ENCODE data around the gene ZCCHC24. TPM values are rescaled to one million over a fixed set of nuclear protein-coding genes. Genes with fewer than 3 reads are reported as not detected.

ZCCHC24 gene
- total RNA-seq, 2 experiments from 2014 or later, result 0.52 to 0.69 TPM

DNA sequence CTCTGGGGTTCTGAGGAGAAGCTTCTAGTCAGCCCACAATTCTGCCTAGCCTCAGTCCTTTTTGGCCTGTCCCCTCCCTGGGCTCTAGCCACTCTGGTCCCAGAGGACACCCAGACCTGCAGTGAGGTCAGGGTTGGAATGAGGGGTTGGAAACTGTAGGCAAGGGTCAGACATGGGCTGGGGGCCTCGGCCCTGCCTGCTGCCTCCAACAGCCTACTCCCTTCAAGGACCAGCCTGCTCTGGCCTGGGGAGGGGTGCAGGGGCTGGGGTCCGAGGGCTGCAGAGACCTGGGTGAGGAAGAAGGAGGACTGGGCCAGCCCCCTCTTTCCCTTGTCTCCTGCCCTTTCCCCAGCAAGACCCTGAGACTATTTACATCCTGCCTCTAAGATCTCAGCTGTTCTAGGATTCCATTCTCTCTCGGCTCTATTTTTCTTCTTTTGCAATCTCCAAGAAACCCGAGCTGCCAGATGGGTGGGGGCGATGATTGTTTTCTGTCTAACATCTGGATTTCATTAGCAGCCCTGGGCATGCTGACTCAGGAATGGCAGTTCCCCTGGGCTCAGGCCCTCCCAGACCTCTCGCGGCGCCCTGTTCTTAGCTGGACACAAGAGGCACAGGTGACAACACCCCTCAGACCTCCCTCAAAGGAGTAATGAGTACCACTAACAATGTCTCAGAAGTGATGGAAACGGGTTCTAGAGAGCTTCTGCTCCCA, 23.1 kb downstream of the ZCCHC24 start:
- no peak for DNase-seq
- H3K27ac Mint-ChIP-seq, result no peak overlapping the region
- intact Hi-C loops (cut with micrococcal nuclease), result no loop called here
- no peaks in the 10 kb centered on the region for H3K9me3 Mint-ChIP-seq
- no peaks in the 10 kb centered on the region for H3K36me3 Mint-ChIP-seq (ENCODE audit: low read depth)
- H3K4me1 Mint-ChIP-seq (ENCODE audit: low read depth), result no peaks in the 10 kb centered on the region
- H3K4me3 Mint-ChIP-seq, result no peak overlapping the region
- CTCF ChIA-PET, result interaction anchor here (0.6 to 1.0 kb wide), 2 partner anchors 21 to 45 kb away, joined by 3 to 5 read pairs; no protein-coding TSS in a partner anchor
- H3K27me3 Mint-ChIP-seq (ENCODE audit: low read depth), result no peaks in the 10 kb centered on the region

DNA sequence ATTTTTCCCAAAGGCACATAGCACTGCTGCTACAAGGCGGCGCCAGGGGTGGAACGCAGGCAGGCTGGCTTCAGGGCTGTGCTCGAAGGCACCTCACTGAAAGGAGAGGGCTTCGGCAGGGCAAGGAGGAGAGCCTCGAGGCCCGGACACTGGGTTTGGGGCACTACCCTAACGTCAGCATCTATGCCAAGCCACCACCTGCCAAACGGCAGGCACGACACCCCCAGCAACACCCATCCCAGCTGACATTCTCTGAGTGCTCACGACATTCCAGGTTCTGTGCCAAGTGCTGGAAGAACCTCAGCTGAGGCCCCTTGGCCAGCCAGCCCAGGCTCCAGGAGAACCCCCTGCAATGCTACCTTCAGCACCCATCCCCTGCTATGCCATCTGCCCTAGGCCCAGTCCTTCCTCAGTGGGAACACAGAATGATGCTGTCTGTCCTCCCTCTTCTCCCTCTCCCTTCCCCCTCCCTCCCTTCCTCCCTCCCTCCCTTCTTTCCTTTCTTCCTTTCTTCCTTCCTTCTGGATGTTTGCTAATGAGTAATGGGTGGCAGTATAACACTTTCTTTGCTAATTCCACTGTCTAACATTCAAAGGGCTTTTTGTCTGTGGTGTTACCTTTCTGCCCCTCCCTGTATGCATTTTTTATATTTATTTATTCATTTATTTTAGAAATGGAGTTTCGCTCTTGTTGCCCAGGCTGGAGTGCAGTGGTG, 24.3 kb downstream of the ZCCHC24 start:
- intact Hi-C loops (cut with micrococcal nuclease), result no loop called here
- H3K36me3 Mint-ChIP-seq (ENCODE audit: low read depth), result no peaks in the 10 kb centered on the region
- no peaks in the 10 kb centered on the region for H3K9me3 Mint-ChIP-seq
- no peak for DNase-seq
- CTCF ChIA-PET, result no interaction called here
- no peak overlapping the region for H3K27ac Mint-ChIP-seq
- no peaks in the 10 kb centered on the region for H3K4me1 Mint-ChIP-seq (ENCODE audit: low read depth)
- no peaks in the 10 kb centered on the region for H3K27me3 Mint-ChIP-seq (ENCODE audit: low read depth)
- H3K4me3 Mint-ChIP-seq, result no peak overlapping the region

DNA sequence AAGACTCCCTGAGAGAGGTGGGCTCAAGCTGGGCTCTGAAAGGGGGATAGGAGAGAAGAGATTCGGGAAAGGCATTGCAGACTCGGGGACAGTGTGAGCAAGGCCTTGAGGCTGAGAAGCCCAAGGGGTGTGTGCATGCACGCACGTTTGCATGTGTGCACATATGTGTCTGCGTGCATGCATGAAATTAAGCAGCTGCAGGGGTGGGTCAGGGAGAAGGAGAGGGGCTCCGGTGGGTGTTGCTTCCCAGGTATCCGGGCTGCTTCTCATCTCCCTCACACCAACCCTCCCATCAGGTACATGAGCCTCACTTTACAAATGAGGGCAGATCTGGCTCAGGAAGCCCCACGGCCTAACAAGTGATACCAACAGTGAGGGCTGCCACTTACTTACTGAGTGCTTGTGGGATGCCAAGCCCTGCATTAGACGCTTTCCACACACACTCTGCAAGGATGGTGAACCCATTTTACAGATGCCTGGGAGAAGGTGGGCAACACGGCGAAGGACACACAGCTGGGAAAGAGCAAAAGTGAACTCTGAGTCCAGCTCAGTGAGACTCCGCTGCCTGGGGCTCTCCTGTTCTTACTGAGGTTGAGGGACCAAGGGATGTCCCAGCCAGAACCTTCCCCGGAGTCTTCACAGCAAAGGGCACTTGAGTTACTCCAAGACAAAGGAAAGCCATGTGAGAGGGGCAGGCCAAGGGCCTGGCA, 26.4 kb downstream of the ZCCHC24 start:
- H3K4me1 Mint-ChIP-seq (ENCODE audit: low read depth), result no peaks in the 10 kb centered on the region
- H3K9me3 Mint-ChIP-seq, result no peaks in the 10 kb centered on the region
- no peaks in the 10 kb centered on the region for H3K27me3 Mint-ChIP-seq (ENCODE audit: low read depth)
- CTCF ChIA-PET, result no interaction called here
- no peak overlapping the region for H3K27ac Mint-ChIP-seq
- intact Hi-C loops (cut with micrococcal nuclease), result no loop called here
- H3K4me3 Mint-ChIP-seq, result no peak overlapping the region
- no peak for DNase-seq
- no peaks in the 10 kb centered on the region for H3K36me3 Mint-ChIP-seq (ENCODE audit: low read depth)

DNA sequence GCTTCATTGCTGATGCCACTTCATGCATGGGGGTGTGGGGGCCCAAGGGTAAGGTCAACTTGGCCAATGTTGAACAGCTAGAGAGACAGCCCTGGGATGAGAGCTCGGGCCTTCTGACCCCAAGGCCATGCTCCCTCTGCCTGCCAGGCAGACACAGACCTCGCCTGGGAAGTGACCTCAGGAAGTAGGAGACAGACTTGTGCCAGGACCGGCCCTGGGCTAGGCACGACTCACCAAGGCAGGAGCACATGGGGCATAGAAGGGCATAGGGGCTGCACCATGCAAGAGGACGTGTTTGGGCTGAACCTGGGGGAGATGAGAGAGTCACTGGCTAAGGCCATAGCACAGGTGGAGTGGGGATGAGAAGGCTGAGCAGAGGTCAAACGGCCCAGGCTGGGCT, 27.1 kb downstream of the ZCCHC24 start:
- CTCF ChIA-PET, result no interaction called here
- H3K4me3 Mint-ChIP-seq, result no peak overlapping the region
- no peaks in the 10 kb centered on the region for H3K27me3 Mint-ChIP-seq (ENCODE audit: low read depth)
- H3K4me1 Mint-ChIP-seq (ENCODE audit: low read depth), result no peaks in the 10 kb centered on the region
- no peak overlapping the region for H3K27ac Mint-ChIP-seq
- no peaks in the 10 kb centered on the region for H3K9me3 Mint-ChIP-seq
- H3K36me3 Mint-ChIP-seq (ENCODE audit: low read depth), result no peaks in the 10 kb centered on the region
- intact Hi-C loops (cut with micrococcal nuclease), result no loop called here
- DNase-seq, result no peak

DNA sequence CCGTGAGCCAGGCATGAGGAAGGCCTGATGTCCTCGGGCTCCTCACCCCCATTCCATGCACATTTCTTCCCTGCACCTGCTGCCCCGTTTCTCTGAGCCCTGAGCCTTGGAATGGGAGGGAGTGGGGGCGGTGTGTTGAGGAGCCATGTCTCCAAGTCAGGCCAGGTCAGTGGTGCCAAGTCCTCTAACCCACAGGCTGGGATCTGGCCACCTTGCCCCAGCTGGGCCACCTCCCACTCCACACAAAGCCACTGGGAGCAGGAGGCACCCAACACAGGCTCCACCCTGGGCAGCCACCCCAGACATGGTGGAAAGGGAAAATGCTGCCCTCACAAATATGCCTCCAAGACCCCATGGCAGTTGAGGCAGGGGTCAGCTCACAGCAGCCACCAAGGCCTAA, 27.7 kb downstream of the ZCCHC24 start:
- H3K36me3 Mint-ChIP-seq (ENCODE audit: low read depth), result no peaks in the 10 kb centered on the region
- H3K9me3 Mint-ChIP-seq, result no peaks in the 10 kb centered on the region
- no peaks in the 10 kb centered on the region for H3K4me1 Mint-ChIP-seq (ENCODE audit: low read depth)
- no peak overlapping the region for H3K27ac Mint-ChIP-seq
- intact Hi-C loops (cut with micrococcal nuclease), result no loop called here
- H3K4me3 Mint-ChIP-seq, result no peak overlapping the region
- no peaks in the 10 kb centered on the region for H3K27me3 Mint-ChIP-seq (ENCODE audit: low read depth)
- CTCF ChIA-PET, result no interaction called here
- no peak for DNase-seq

DNA sequence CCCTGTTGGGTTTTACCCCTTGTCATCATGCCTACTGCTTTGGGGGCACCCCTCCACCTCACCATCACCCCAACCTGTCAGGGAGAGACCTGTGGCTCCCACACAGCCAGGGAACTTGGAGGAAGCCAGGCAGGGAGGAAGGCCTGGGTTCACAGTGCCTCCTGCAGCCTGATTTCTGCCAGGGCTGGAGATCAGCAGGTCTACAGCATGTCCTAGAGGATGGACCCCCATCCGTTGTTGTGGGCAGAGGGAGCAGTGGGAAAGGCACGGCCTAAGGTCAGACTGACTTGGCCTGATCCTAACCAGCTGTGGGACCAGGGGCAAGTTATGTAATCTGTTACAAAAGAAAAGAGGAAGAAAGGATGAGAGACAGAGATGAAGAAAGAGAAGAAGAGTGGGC, 28.2 kb downstream of the ZCCHC24 start:
- CTCF ChIA-PET, result no interaction called here
- no peak overlapping the region for H3K4me3 Mint-ChIP-seq

DNA sequence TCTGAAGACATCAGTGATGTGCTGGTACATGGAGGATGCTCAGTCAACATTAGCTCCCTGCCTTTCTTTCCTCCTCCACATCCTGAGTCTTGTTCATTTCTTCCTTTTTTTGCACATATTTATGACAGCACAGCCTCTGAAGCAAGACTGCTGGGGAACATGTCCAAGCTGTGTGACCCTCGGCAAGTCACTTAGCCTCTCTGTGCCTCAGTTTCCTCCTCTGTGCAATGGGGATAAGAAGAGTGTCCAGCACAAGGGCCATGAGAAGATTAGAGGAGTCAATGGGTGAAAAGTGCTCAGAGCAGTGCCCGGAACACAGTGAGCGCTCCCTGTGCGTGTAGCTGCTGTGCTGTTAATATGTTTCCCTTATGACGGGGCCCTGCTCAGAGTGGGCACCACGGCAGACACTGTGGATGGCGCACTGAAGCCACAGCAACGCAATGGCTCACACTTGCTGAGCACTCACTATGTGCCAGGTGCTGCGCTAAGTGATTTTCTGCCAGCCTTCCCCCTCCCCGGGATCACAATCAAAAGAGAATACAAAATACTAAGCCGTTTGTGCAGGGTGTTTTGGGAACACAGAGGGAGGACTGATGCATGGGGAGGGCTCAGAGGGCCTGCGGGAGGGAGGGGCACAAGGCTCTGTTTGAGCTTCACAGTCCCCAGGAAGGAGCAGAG, 28.7 kb downstream of the ZCCHC24 start:
- H3K27me3 Mint-ChIP-seq (ENCODE audit: low read depth), result no peaks in the 10 kb centered on the region
- DNase-seq, result no peak
- H3K4me1 Mint-ChIP-seq (ENCODE audit: low read depth), result no peaks in the 10 kb centered on the region
- CTCF ChIA-PET, result interaction anchor here (1.5 kb wide), 1 partner anchor 42 kb away, joined by 8 read pairs; no protein-coding TSS in a partner anchor
- H3K4me3 Mint-ChIP-seq, result no peak overlapping the region
- no peaks in the 10 kb centered on the region for H3K36me3 Mint-ChIP-seq (ENCODE audit: low read depth)
- no peak overlapping the region for H3K27ac Mint-ChIP-seq
- H3K9me3 Mint-ChIP-seq, result no peaks in the 10 kb centered on the region
- intact Hi-C loops (cut with micrococcal nuclease), result no loop called here

More for the DNA sequence above, 28.2 kb downstream of the ZCCHC24 start:
- Mint-ChIP-seq H3K4me1 (ENCODE audit: low read depth) (no peaks in the 10 kb centered on the region), H3K9me3 (no peaks in the 10 kb centered on the region), H3K27me3 (ENCODE audit: low read depth) (no peaks in the 10 kb centered on the region), H3K36me3 (ENCODE audit: low read depth) (no peaks in the 10 kb centered on the region), H3K27ac (no peak overlapping the region)
- intact Hi-C loops (cut with micrococcal nuclease), result no loop called here
- no peak for DNase-seq

DNA sequence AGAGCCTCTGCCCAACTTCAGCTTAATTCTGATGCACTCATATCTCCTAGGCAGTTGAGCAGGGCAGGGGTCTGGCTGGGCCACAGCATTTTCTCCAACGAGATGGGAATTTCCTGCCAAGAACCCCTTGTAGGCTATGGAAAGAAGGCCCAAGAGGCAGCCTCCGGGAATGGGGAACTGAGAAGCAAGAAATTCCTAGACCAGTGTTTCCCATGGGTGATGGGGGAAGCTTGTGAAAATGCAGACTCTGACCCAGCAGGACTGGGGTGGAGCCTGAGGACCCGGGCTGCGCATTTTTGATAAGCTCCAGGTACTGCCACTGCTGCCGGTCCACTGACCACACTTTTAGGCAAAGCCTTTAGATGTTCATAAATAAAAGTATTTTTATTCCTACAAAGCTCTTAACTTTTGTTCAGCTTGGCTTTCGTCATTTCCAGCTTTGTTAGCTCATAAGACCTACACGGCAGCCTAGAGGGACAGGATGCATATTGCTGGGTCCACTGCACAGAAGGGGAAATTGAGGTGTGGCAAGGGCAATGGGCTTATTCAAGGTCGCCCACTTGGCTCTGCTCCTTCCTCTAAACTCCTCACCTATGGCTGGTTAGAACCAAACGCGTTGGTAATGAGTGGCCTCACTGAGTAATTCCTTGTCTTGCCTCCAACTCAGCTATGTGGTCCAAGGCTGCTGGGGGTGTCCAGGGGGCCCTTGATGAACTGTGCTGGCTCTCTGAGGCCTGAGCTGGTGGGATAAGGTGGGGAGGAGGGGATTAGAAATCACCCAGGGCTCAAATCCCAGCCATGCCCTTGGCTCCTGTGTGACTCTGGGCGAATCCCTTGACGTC, 29.5 kb downstream of the ZCCHC24 start:
- no peaks in the 10 kb centered on the region for H3K4me1 Mint-ChIP-seq (ENCODE audit: low read depth)
- intact Hi-C loops (cut with micrococcal nuclease), result no loop called here
- no peak overlapping the region for H3K27ac Mint-ChIP-seq
- no peak for DNase-seq
- no peaks in the 10 kb centered on the region for H3K9me3 Mint-ChIP-seq
- H3K36me3 Mint-ChIP-seq (ENCODE audit: low read depth), result no peaks in the 10 kb centered on the region
- H3K4me3 Mint-ChIP-seq, result no peak overlapping the region
- no peaks in the 10 kb centered on the region for H3K27me3 Mint-ChIP-seq (ENCODE audit: low read depth)
- CTCF ChIA-PET, result interaction anchor here (0.5 to 1.5 kb wide), 3 partner anchors 41 to 589 kb away, joined by 3 to 8 read pairs (median 4); no protein-coding TSS in a partner anchor

DNA sequence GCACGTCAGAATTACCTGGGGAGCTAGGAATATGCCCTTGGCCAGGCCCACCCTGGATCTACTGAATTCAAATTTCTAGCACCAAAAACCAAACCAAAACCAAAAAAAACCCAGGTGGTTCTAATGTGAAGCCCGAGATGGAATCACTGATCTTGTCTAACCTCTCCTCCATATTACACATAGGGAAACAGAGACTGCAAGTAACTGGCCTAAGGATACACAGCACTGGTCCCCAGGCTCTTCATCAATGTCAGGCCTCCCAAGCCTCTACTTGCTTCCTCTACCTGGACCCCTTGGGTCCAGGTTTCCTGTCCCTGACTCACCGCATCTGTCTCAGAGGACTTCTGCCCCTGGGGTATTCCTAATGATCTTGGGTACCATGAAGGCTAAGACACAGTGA, 30.7 kb downstream of the ZCCHC24 start:
- intact Hi-C loops (cut with micrococcal nuclease), result no loop called here
- CTCF ChIA-PET, result no interaction called here
- Mint-ChIP-seq H3K4me3 (no peak overlapping the region), H3K27me3 (ENCODE audit: low read depth) (no peaks in the 10 kb centered on the region), H3K36me3 (ENCODE audit: low read depth) (no peaks in the 10 kb centered on the region), H3K9me3 (no peaks in the 10 kb centered on the region), H3K4me1 (ENCODE audit: low read depth) (no peaks in the 10 kb centered on the region), H3K27ac (no peak overlapping the region)
- DNase-seq, result no peak

DNA sequence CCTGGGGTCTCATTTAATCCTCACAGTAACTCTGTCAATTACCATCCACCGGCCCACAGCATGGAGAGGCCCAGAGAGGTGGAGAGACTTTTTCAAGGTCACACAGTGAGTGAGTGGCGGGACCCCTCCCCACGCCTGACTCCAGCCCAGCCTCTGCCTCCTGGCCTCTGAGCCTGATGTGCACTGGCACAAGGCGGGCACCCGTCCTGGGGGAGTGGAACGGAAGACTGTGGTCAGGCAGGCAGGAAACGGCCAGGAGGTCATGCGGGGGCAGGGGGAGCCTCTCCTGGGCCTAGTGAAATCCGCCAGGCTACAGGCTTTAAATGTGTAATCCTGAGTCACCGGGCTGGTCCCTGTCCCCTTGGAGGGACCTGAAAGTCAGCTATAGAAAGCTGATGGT, 32.2 kb downstream of the ZCCHC24 start:
- CTCF ChIA-PET, result no interaction called here
- H3K27me3 Mint-ChIP-seq (ENCODE audit: low read depth), result no peaks in the 10 kb centered on the region
- H3K4me3 Mint-ChIP-seq, result no peak overlapping the region
- no peaks in the 10 kb centered on the region for H3K9me3 Mint-ChIP-seq
- H3K4me1 Mint-ChIP-seq (ENCODE audit: low read depth), result no peaks in the 10 kb centered on the region
- DNase-seq, result no peak
- intact Hi-C loops (cut with micrococcal nuclease), result no loop called here
- H3K36me3 Mint-ChIP-seq (ENCODE audit: low read depth), result no peaks in the 10 kb centered on the region
- H3K27ac Mint-ChIP-seq, result no peak overlapping the region

DNA sequence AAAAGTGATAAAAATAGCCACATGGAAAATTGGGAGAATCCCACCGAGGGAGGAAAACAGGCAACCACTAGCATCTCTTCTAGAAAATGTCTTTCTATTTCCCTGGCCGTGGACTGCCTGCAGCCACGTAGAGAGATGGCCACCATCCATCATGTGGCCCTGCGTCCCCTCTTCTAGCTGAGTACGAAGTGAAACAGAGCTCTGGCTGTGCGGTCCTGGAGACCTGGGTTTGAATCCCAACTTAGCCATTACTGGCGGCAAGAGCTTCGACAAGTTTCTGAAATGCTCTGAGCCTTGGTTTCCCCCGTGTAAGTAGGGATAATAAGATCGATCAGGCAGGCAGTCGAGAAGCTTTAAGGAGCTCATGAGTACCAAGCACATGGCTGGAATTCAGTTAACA, 32.9 kb downstream of the ZCCHC24 start:
- no peaks in the 10 kb centered on the region for H3K27me3 Mint-ChIP-seq (ENCODE audit: low read depth)
- no peaks in the 10 kb centered on the region for H3K9me3 Mint-ChIP-seq
- CTCF ChIA-PET, result interaction anchor here (0.6 kb wide), 1 partner anchor 94 kb away, joined by 3 read pairs; no protein-coding TSS in a partner anchor

More for the DNA sequence above, 32.9 kb downstream of the ZCCHC24 start:
- Mint-ChIP-seq H3K27ac (no peak overlapping the region), H3K4me1 (ENCODE audit: low read depth) (no peaks in the 10 kb centered on the region), H3K4me3 (no peak overlapping the region), H3K36me3 (ENCODE audit: low read depth) (no peaks in the 10 kb centered on the region)
- intact Hi-C loops (cut with micrococcal nuclease), result no loop called here
- DNase-seq, result no peak

All from activated naive CD4-positive, alpha-beta T cell treated with anti-CD3 and anti-CD28 coated beads for 36 hours (primary cell).